NCI-H1694 (cell line): ENCODE measurements around the gene KDM4E.
A peak's percentile ranks its signal among the peaks of the same experiment; 100 is the strongest.

Experiments
- DNase-seq: peaks from one replicate; lab custom pipeline; 2025; lab: John Stamatoyannopoulos, UW

The KDM4E gene

GRCh38 chr11:95050595-95051202, 25.6 kb downstream of the KDM4E start:
- DNase-seq, result no peak

GRCh38 chr11:95054356-95054755, 29.3 kb downstream of the KDM4E start:
- DNase-seq, result no peak

GRCh38 chr11:95055283-95055897, 30.3 kb downstream of the KDM4E start:
- DNase-seq, result no peak

- DNase-seq, result no peak
These were observed 32.9 kb downstream of the KDM4E start for GRCh38 chr11:95057959-95058358.

GRCh38 chr11:95058621-95059020, 33.6 kb downstream of the KDM4E start:
- DNase-seq, result no peak

- no peak for DNase-seq
These were observed 34.0 kb downstream of the KDM4E start for GRCh38 chr11:95059046-95059445.

GRCh38 chr11:95065336-95065735, 40.3 kb downstream of the KDM4E start:
- no peak for DNase-seq

GRCh38 chr11:95066716-95067038, 41.6 kb downstream of the KDM4E start, which contains the start of gene SRSF8:
Gene SRSF8 (plus strand): TSS chr11:95066919. CDS start chr11:95067227, 308 bp downstream.
- no peak for DNase-seq

- no peak for DNase-seq
These were observed 42.2 kb downstream of the KDM4E start for GRCh38 chr11:95067039-95067840.

- no peak for DNase-seq
These were observed 42.8 kb downstream of the KDM4E start for GRCh38 chr11:95067841-95068219.

GRCh38 chr11:95068549-95068948, 43.5 kb downstream of the KDM4E start:
- peak; percentile 44 for DNase-seq

GRCh38 chr11:95070471-95070870, 45.4 kb downstream of the KDM4E start:
- no peak for DNase-seq

- no peak for DNase-seq
These were observed 47.9 kb downstream of the KDM4E start for GRCh38 chr11:95072948-95073347.

GRCh38 chr11:95074792-95075563, 49.9 kb downstream of the KDM4E start:
- no peak for DNase-seq

- no peak for DNase-seq
These were observed 51.4 kb downstream of the KDM4E start for GRCh38 chr11:95076416-95076815.

- DNase-seq, result no peak
These were observed 51.9 kb downstream of the KDM4E start for GRCh38 chr11:95076981-95077380.
